Measurements from ENCODE around the gene SNX32. TPM values are rescaled to one million over a fixed set of nuclear protein-coding genes. Genes with fewer than 3 reads are reported as not detected.
A peak's percentile ranks its signal among the peaks of the same experiment; 100 is the strongest.

Gene SNX32
- total and polyA plus RNA-seq, 9 of the 15 experiments (the other 6 are each of a cell fraction or from before 2014, with no cell fraction given), result 0.03 TPM; not detected in 7

DNA sequence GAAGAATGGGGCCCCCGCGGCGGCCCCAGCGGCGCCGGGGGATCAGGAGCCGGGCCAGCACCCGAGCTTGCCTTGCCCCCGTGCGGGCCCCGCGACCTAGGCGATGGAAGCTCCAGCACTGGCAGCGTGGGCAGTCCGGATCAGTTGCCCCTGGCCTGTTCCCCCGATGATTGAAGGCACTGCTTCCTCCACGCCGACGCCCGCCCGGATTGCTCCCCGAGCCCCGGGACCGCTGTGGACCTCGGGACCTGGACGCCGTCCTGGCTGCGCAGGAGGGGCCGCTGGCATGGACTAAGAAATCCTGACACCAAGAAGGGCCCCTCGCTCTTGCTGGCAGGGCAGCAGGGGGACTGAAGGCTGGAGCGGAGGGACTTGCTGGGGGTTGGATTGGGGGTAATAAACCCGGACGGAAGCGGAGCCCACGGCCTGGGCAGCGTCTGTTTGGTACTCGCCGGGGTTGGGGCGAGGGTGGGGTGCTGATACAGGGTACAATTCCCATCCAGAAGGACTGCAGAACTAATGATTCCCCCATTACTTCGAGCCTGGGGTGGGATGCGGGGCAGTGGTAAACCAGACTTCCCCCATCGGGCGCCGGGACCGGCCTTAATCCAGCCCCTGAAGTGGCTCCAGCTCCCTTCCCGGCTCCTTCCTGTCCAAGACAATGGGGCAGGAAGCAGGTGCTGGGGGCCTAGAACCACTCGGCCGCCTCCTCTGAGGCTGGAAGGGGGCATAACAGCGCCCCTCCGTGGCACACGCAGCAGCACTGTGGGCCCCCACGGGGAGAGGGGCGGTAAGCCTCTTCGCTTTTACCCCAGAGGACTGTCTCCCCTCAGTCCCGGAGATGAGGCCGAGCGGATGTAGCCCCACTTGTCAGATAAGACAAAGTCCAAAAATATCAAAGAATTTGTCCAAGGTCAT is 57.7 kb downstream of the SNX32 start (continued):
- TF ChIP-seq ZNF184 (CRISPR knock-in tag; IDR thresholded peaks at IDR 0.05), result no peak
- TF ChIP-seq, protein P1, sequence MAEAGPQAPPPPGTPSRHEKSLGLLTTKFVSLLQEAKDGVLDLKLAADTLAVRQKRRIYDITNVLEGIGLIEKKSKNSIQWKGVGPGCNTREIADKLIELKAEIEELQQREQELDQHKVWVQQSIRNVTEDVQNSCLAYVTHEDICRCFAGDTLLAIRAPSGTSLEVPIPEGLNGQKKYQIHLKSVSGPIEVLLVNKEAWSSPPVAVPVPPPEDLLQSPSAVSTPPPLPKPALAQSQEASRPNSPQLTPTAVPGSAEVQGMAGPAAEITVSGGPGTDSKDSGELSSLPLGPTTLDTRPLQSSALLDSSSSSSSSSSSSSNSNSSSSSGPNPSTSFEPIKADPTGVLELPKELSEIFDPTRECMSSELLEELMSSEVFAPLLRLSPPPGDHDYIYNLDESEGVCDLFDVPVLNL (CRISPR knock-in tag; IDR thresholded peaks at IDR 0.05; ENCODE audit: low read depth), result no peak
- TF ChIP-seq, protein P2, sequence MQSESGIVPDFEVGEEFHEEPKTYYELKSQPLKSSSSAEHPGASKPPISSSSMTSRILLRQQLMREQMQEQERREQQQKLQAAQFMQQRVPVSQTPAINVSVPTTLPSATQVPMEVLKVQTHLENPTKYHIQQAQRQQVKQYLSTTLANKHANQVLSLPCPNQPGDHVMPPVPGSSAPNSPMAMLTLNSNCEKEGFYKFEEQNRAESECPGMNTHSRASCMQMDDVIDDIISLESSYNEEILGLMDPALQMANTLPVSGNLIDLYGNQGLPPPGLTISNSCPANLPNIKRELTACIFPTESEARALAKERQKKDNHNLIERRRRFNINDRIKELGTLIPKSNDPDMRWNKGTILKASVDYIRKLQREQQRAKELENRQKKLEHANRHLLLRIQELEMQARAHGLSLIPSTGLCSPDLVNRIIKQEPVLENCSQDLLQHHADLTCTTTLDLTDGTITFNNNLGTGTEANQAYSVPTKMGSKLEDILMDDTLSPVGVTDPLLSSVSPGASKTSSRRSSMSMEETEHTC (IDR thresholded peaks at IDR 0.05), result no peak
- TF ChIP-seq, protein P3, sequence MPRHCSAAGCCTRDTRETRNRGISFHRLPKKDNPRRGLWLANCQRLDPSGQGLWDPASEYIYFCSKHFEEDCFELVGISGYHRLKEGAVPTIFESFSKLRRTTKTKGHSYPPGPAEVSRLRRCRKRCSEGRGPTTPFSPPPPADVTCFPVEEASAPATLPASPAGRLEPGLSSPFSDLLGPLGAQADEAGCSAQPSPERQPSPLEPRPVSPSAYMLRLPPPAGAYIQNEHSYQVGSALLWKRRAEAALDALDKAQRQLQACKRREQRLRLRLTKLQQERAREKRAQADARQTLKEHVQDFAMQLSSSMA (CRISPR knock-in tag; IDR thresholded peaks at IDR 0.05), result no peak
- peak; percentile 12 for TF ChIP-seq SAP30 (IDR thresholded peaks at IDR 0.05; ENCODE audit: borderline replicate concordance, insufficient read depth, low read depth, low read length, poor library complexity, severe bottlenecking)
- TF ChIP-seq SUPT5H (IDR thresholded peaks at IDR 0.05), result peak; percentile 85
- no peak for TF ChIP-seq NCOA6 (IDR thresholded peaks at IDR 0.05)
- no peak for TF ChIP-seq GTF2F1 (IDR thresholded peaks at IDR 0.05; ENCODE audit: low read depth, low read length)
- no peak for TF ChIP-seq MXI1 (IDR thresholded peaks at IDR 0.05; ENCODE audit: low read depth, low read length)
- TF ChIP-seq ATF7 (IDR thresholded peaks at IDR 0.05), result no peak
- TF ChIP-seq, protein P4, sequence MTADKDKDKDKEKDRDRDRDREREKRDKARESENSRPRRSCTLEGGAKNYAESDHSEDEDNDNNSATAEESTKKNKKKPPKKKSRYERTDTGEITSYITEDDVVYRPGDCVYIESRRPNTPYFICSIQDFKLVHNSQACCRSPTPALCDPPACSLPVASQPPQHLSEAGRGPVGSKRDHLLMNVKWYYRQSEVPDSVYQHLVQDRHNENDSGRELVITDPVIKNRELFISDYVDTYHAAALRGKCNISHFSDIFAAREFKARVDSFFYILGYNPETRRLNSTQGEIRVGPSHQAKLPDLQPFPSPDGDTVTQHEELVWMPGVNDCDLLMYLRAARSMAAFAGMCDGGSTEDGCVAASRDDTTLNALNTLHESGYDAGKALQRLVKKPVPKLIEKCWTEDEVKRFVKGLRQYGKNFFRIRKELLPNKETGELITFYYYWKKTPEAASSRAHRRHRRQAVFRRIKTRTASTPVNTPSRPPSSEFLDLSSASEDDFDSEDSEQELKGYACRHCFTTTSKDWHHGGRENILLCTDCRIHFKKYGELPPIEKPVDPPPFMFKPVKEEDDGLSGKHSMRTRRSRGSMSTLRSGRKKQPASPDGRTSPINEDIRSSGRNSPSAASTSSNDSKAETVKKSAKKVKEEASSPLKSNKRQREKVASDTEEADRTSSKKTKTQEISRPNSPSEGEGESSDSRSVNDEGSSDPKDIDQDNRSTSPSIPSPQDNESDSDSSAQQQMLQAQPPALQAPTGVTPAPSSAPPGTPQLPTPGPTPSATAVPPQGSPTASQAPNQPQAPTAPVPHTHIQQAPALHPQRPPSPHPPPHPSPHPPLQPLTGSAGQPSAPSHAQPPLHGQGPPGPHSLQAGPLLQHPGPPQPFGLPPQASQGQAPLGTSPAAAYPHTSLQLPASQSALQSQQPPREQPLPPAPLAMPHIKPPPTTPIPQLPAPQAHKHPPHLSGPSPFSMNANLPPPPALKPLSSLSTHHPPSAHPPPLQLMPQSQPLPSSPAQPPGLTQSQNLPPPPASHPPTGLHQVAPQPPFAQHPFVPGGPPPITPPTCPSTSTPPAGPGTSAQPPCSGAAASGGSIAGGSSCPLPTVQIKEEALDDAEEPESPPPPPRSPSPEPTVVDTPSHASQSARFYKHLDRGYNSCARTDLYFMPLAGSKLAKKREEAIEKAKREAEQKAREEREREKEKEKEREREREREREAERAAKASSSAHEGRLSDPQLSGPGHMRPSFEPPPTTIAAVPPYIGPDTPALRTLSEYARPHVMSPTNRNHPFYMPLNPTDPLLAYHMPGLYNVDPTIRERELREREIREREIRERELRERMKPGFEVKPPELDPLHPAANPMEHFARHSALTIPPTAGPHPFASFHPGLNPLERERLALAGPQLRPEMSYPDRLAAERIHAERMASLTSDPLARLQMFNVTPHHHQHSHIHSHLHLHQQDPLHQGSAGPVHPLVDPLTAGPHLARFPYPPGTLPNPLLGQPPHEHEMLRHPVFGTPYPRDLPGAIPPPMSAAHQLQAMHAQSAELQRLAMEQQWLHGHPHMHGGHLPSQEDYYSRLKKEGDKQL (CRISPR knock-in tag; IDR thresholded peaks at IDR 0.05; ENCODE audit: borderline replicate concordance), result 0 out of 2 replicates have a peak, but pooled peaks have one; percentile 25
- TF ChIP-seq, protein P5, sequence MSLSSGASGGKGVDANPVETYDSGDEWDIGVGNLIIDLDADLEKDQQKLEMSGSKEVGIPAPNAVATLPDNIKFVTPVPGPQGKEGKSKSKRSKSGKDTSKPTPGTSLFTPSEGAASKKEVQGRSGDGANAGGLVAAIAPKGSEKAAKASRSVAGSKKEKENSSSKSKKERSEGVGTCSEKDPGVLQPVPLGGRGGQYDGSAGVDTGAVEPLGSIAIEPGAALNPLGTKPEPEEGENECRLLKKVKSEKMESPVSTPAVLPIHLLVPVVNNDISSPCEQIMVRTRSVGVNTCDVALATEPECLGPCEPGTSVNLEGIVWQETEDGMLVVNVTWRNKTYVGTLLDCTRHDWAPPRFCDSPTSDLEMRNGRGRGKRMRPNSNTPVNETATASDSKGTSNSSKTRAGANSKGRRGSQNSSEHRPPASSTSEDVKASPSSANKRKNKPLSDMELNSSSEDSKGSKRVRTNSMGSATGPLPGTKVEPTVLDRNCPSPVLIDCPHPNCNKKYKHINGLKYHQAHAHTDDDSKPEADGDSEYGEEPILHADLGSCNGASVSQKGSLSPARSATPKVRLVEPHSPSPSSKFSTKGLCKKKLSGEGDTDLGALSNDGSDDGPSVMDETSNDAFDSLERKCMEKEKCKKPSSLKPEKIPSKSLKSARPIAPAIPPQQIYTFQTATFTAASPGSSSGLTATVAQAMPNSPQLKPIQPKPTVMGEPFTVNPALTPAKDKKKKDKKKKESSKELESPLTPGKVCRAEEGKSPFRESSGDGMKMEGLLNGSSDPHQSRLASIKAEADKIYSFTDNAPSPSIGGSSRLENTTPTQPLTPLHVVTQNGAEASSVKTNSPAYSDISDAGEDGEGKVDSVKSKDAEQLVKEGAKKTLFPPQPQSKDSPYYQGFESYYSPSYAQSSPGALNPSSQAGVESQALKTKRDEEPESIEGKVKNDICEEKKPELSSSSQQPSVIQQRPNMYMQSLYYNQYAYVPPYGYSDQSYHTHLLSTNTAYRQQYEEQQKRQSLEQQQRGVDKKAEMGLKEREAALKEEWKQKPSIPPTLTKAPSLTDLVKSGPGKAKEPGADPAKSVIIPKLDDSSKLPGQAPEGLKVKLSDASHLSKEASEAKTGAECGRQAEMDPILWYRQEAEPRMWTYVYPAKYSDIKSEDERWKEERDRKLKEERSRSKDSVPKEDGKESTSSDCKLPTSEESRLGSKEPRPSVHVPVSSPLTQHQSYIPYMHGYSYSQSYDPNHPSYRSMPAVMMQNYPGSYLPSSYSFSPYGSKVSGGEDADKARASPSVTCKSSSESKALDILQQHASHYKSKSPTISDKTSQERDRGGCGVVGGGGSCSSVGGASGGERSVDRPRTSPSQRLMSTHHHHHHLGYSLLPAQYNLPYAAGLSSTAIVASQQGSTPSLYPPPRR (CRISPR knock-in tag; IDR thresholded peaks at IDR 0.05; ENCODE audit: borderline replicate concordance), result no peak
